Measurements from ENCODE around the gene ADORA3. TPM values are rescaled to one million over a fixed set of nuclear protein-coding genes. Genes with fewer than 3 reads are reported as not detected.

Gene ADORA3
- total RNA-seq = not detected in 2 replicates

DNA sequence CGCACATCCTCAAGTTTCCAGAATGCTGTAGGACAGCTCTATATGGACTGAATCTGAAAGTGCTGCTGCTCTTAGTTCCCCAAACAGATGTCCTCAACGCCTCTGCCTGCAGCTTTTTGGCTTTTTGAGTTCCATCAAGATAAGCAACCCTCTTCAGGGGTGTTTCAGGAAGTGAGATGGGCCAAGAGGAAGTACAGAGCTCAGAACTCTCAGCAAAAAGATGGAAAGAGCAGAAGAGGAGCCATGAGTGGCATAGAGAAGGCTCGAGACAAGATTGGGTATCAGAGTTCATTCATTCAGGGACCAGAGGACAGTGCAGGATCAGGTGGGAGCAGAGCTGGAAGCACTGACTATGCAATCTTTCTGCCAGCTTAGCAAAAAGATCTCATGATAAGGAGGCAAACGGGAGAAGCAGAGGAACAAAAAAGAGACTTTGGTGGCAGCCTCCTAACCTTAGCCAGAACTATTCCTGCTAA is at the start of gene ADORA3, which contains the start of gene TMIGD3:
Gene ADORA3 (minus strand): TSS at position 49 of the 476 bp plus-strand sequence. CDS start 279 bp downstream, outside the sequence.
Gene TMIGD3 (minus strand): TSS at position 49 of the 476 bp plus-strand sequence. CDS start 279 bp downstream, outside the sequence.

Other genes starting within 250 kb of the ADORA3 start
- gene CHIA, start 212.8 kb downstream of the ADORA3 start, total RNA-seq = not detected in 2 replicates
- gene OVGP1, start 75.9 kb downstream of the ADORA3 start, total RNA-seq = 0.99 TPM in 1 of 2 replicates, not detected in the other
- gene WDR77, start 54.4 kb downstream of the ADORA3 start, total RNA-seq = 33.0 and 39.9 TPM in 2 replicates
- gene ATP5PB, start 54.2 kb downstream of the ADORA3 start, total RNA-seq = 216 and 440 TPM in 2 replicates
- 0.29 and 0.33 TPM in 2 replicates for gene C1orf162, start 29.6 kb downstream of the ADORA3 start, total RNA-seq
- gene TMIGD3, start within 50 bp of the ADORA3 start, total RNA-seq = not detected in 2 replicates
- gene RAP1A, start 116.2 kb upstream of the ADORA3 start, total RNA-seq = 18.2 and 40.0 TPM in 2 replicates
- gene INKA2, start 235.8 kb upstream of the ADORA3 start, total RNA-seq = 0.29 and 2.6 TPM in 2 replicates

Measured in smooth muscle cell of trachea (primary cell).